Gastroesophageal sphincter (tissue), 3 donors: Measurements from ENCODE around the gene MLN.

Experiments
- EP300 ChIP-seq: sonication (generic); formaldehyde crosslinking; IDR thresholded peaks from one replicate; pipeline ENCODE4 v1.6.1; 2017; ENCODE audit warnings: antibody characterized with exemption, mild to moderate bottlenecking
- POLR2A ChIP-seq, 2 donors: fragments of 450-650 bp; IDR thresholded peaks; one replicate each; pipeline ENCODE4 v1.6.1; 2017; ENCODE audit warnings: antibody characterized with exemption in 2 of 2, mild to moderate bottlenecking in 2 of 2, moderate library complexity in 1 of 2
- POLR2AphosphoS5 ChIP-seq: sonication (generic); formaldehyde crosslinking; IDR thresholded peaks from one replicate; pipeline ENCODE4 v1.6.1; 2017; ENCODE audit warnings: antibody characterized with exemption
- TF ChIP-seq, protein P1 (sequence below), 4 experiments: fragments of 200-600 bp in 2 of 4; fragments of 450-650 bp in 2 of 4; sonication (generic) in 1 of 4; IDR thresholded peaks; one replicate each; pipeline ENCODE4 v1.5.1; 2017 to 2019; ENCODE audit warnings: antibody characterized with exemption in 4 of 4, mild to moderate bottlenecking in 2 of 4, moderate library complexity in 2 of 4

DNA sequence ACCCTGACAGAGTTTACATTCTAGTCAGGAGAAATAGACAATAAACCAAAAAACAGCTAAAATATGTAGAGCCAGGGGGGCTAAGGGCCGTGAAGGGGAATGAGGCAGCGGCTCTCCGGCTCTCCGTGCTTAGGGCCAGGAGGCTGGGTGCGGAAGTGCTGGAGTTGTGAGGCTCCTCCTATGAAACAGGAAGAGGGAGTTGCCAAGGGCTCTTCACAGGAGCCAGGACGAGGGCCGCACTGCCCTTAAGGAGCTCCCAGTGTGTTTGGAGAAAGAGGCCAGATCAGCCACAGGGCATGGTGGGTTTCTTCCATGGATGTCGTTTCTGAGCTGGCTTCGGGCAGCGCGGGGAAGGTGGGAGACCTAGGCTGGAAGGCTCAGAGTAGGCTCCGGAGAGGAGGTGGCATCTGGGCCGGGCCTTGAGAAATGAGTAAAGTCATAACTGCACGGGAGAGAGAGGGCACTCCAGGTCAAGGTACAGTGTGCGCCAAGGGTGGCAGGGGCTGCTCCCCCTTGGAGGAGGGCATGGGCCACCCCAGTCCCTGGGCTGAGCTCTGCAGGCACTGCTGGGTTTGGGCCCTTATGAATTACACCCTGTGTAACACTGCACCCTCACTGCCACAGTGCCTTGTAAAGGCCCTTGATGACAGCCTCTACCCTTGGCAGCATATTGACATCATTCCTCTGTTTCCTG, 20.8 kb upstream of the MLN start:
- TF ChIP-seq POLR2A (IDR thresholded peaks at IDR 0.05) (no peak), EP300 (no peak), POLR2AphosphoS5 (no peak)
- TF ChIP-seq, protein P1, sequence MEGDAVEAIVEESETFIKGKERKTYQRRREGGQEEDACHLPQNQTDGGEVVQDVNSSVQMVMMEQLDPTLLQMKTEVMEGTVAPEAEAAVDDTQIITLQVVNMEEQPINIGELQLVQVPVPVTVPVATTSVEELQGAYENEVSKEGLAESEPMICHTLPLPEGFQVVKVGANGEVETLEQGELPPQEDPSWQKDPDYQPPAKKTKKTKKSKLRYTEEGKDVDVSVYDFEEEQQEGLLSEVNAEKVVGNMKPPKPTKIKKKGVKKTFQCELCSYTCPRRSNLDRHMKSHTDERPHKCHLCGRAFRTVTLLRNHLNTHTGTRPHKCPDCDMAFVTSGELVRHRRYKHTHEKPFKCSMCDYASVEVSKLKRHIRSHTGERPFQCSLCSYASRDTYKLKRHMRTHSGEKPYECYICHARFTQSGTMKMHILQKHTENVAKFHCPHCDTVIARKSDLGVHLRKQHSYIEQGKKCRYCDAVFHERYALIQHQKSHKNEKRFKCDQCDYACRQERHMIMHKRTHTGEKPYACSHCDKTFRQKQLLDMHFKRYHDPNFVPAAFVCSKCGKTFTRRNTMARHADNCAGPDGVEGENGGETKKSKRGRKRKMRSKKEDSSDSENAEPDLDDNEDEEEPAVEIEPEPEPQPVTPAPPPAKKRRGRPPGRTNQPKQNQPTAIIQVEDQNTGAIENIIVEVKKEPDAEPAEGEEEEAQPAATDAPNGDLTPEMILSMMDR (IDR thresholded peaks at IDR 0.05), result no peak
